Measurements from ENCODE around the gene RNF19B.

- no peak for TF ChIP-seq CTCF (conservative IDR thresholded peaks at IDR 0.05 in 1 of 2, IDR thresholded peaks at IDR 0.05 in 1 of 2; ENCODE audit: extremely low read depth in 1 of 2, insufficient read depth in 1 of 2, low read depth in 1 of 2, low read length in 2 of 2)
- TF ChIP-seq EZH2 (IDR thresholded peaks at IDR 0.05; ENCODE audit: borderline replicate concordance, low read length): no peak
Observed at GRCh38 chr1:32933742-32934322, 30.8 kb downstream of the RNF19B start.
